GM21825 (cell line): ENCODE measurements around the gene PLCL2.

Experiments used
- ATAC-seq: cut with Tn5 transposase; IDR thresholded peaks from one replicate; pipeline ENCODE4 v1.9.1; 2021; ENCODE audit warnings: mild to moderate bottlenecking, moderate library complexity; ENCODE audit not compliant: unreplicated experiment

Gene PLCL2

GRCh38 chr3:17003457-17003856 lies 118.7 kb downstream of the PLCL2 start:
- ATAC-seq: no peak

- no peak for ATAC-seq
These were observed 121.5 kb downstream of the PLCL2 start for GRCh38 chr3:17006132-17006852.

- no peak for ATAC-seq
These were observed 122.5 kb downstream of the PLCL2 start for GRCh38 chr3:17007284-17007683.

- no peak for ATAC-seq
These were observed 125.1 kb downstream of the PLCL2 start for GRCh38 chr3:17009826-17010225.

GRCh38 chr3:17011728-17012338 lies 127.1 kb downstream of the PLCL2 start:
- ATAC-seq: no peak

GRCh38 chr3:17013050-17013449 lies 128.3 kb downstream of the PLCL2 start:
- ATAC-seq: no peak

GRCh38 chr3:17013571-17013970 lies 128.8 kb downstream of the PLCL2 start:
- no peak for ATAC-seq

- ATAC-seq: no peak
These were observed 129.5 kb downstream of the PLCL2 start for GRCh38 chr3:17014284-17014683.

- no peak for ATAC-seq
These were observed 130.0 kb downstream of the PLCL2 start for GRCh38 chr3:17014709-17015108.

- no peak for ATAC-seq
These were observed 136.9 kb downstream of the PLCL2 start for GRCh38 chr3:17021614-17022013.

GRCh38 chr3:17023006-17023664 lies 138.4 kb downstream of the PLCL2 start:
- peak; percentile 95 for ATAC-seq

- ATAC-seq: no peak
These were observed 140.9 kb downstream of the PLCL2 start for GRCh38 chr3:17025594-17026139.

GRCh38 chr3:17027318-17027717 lies 142.6 kb downstream of the PLCL2 start:
- ATAC-seq: no peak

GRCh38 chr3:17028363-17028762 lies 143.6 kb downstream of the PLCL2 start:
- ATAC-seq: no peak

GRCh38 chr3:17030438-17030837 lies 145.7 kb downstream of the PLCL2 start:
- ATAC-seq: no peak

- ATAC-seq: no peak
These were observed 146.3 kb downstream of the PLCL2 start for GRCh38 chr3:17030956-17031652.

GRCh38 chr3:17032407-17033034 lies 147.8 kb downstream of the PLCL2 start:
- no peak for ATAC-seq

GRCh38 chr3:17033516-17034168 lies 148.9 kb downstream of the PLCL2 start:
- ATAC-seq: no peak

GRCh38 chr3:17035033-17035432 lies 150.3 kb downstream of the PLCL2 start:
- no peak for ATAC-seq

- no peak for ATAC-seq
These were observed 151.2 kb downstream of the PLCL2 start for GRCh38 chr3:17035966-17036365.
